GM12892 (cell line): ENCODE data around the gene PTPN4.

Experiments used
- POLR2A ChIP-seq: IDR thresholded peaks from 2 replicates; pipeline ENCODE4 v1.6.1; 2011; ENCODE audit warnings: low read depth, low read length, control low read depth
- POLR2AphosphoS5 ChIP-seq: IDR thresholded peaks from 2 replicates; pipeline ENCODE4 v1.6.1; 2011; ENCODE audit warnings: low read depth, low read length, control low read depth

DNA sequence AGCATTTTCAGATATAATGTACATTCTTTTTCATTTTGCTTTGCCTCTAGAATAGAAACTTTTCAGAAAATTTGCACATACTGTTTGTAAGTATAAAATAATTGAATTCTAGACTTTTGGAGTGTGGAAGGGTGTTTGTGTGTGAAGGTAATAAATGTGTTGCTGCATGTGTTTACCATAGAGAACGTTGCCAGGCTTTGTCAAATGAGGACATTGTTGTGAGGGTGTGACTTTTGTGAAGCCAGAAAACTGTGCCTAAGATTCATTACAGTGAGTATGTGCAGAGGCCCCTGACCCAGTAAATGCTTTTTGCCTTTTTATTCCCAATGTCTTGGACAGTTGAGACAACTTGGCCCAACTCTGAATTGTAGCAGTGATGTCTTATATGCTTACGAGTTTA, 222.8 kb downstream of the PTPN4 start:
- no peak for TF ChIP-seq POLR2A
- no peak for TF ChIP-seq POLR2AphosphoS5
